Endometrium (tissue), 2 donors: ENCODE data around the gene CAMK1G.

Experiments
- FAIRE-seq: peaks from 2 replicates; lab custom pipeline; 2012; peaks lifted over from hg19 to GRCh38; lab: Jason Lieb, UNC
- donor health status: control.
- donor health status: control.

The CAMK1G gene

GRCh38 chr1:209620487-209620884 lies 37.0 kb downstream of the CAMK1G start:
- no peak for FAIRE-seq

- FAIRE-seq, result no peak
These were observed 37.8 kb downstream of the CAMK1G start for GRCh38 chr1:209621286-209621685.

GRCh38 chr1:209621741-209622655 lies 38.5 kb downstream of the CAMK1G start:
- FAIRE-seq, result no peak

- FAIRE-seq, result no peak
These were observed 39.6 kb downstream of the CAMK1G start for GRCh38 chr1:209622841-209623829.

GRCh38 chr1:209624558-209625549 lies 41.3 kb downstream of the CAMK1G start:
- FAIRE-seq, result no peak

GRCh38 chr1:209625791-209626285 lies 42.3 kb downstream of the CAMK1G start:
- no peak for FAIRE-seq

- no peak for FAIRE-seq
These were observed 43.0 kb downstream of the CAMK1G start for GRCh38 chr1:209626346-209627026.

- FAIRE-seq, result no peak
These were observed 43.7 kb downstream of the CAMK1G start for GRCh38 chr1:209627027-209627731.

- FAIRE-seq, result no peak
These were observed 44.2 kb downstream of the CAMK1G start for GRCh38 chr1:209627732-209628196.

GRCh38 chr1:209628618-209629299 lies 45.2 kb downstream of the CAMK1G start:
- no peak for FAIRE-seq

- no peak for FAIRE-seq
These were observed 46.3 kb downstream of the CAMK1G start for GRCh38 chr1:209629621-209630382.

- FAIRE-seq, result no peak
These were observed 47.1 kb downstream of the CAMK1G start for GRCh38 chr1:209630383-209631225.

GRCh38 chr1:209633335-209633997 lies 50.0 kb downstream of the CAMK1G start:
- FAIRE-seq, result no peak

GRCh38 chr1:209634005-209634737 lies 50.7 kb downstream of the CAMK1G start:
- FAIRE-seq, result no peak

GRCh38 chr1:209635850-209636249 lies 52.3 kb downstream of the CAMK1G start:
- FAIRE-seq, result no peak

- FAIRE-seq, result no peak
These were observed 58.3 kb downstream of the CAMK1G start for GRCh38 chr1:209641832-209642172.
